HepG2 (cell line): ENCODE data around the gene C16orf90. TPM values are rescaled to one million over a fixed set of nuclear protein-coding genes. Genes with fewer than 3 reads are reported as not detected.

Source experiments
- ATAC-seq: fragments of 200-7000 bp; cut with Tn5 transposase; 3 replicates; pipeline ENCODE4 v1.9.1; 2020; ENCODE audit warnings: mild to moderate bottlenecking, moderate library complexity
- BruUV-seq: library from RNA; stranded (reverse); fragments of 400-500 nt; replicated peaks from 2 replicates; lab custom pipeline; 2021; lab: Mats Ljungman, UMichigan
- CTCF ChIA-PET: fragments of 300-600 bp; formaldehyde crosslinking; extraction: SDS; loops from one replicate; lab custom pipeline; 2021; ENCODE audit warnings: low total read pairs, inconsistent platforms, low intra/inter-chr PET ratio; lab: Yijun Ruan, JAX
- POLR2A ChIA-PET: fragments of 350-600 bp; sonication (Branson Sonifier 250); formaldehyde crosslinking; loops from one replicate; lab custom pipeline; 2020; ENCODE audit warnings: antibody characterized with exemption, inconsistent platforms; lab: Yijun Ruan, JAX
- DNase-seq: peaks from one replicate; pipeline ENCODE4 v3.0.0-alpha.2; 2015; ENCODE audit warnings: low spot score
- FAIRE-seq: peaks from 3 replicates; lab custom pipeline; 2011; peaks lifted over from hg19 to GRCh38; lab: Jason Lieb, UNC
- H2AFZ ChIP-seq: one replicate; pipeline ENCODE4 v1.6.1; 2011; ENCODE audit warnings: low read length, inconsistent platforms
- H3K27ac ChIP-seq: fragments of 300-600 bp; 3 replicates; pipeline ENCODE4 v1.8.0; 2011; ENCODE audit warnings: mixed run types, mild to moderate bottlenecking, mixed read lengths, low read length, inconsistent platforms; ENCODE audit not compliant: insufficient read depth; ENCODE audit errors: extremely low read length
- H3K27me3 ChIP-seq, 2 experiments: fragments of 200-600 bp in 1 of 2; 2 replicates in 1 of 2; 3 replicates in 1 of 2; pipeline versions ENCODE4 v1.6.0 to v1.8.0; 2011; ENCODE audit warnings: low read length in 2 of 2, mild to moderate bottlenecking in 2 of 2, moderate library complexity in 2 of 2, inconsistent platforms in 1 of 2; ENCODE audit not compliant: insufficient read depth in 2 of 2, control insufficient read depth in 1 of 2
- H3K36me3 ChIP-seq, 2 experiments: fragments of 200-600 bp in 1 of 2; replicated peaks in 1 of 2; 2 replicates in 1 of 2; 3 replicates in 1 of 2; pipeline versions ENCODE4 v1.5.1 to v1.8.0; 2011; ENCODE audit warnings: low read length in 2 of 2, inconsistent platforms in 1 of 2; ENCODE audit not compliant: insufficient read depth in 2 of 2, control insufficient read depth in 1 of 2
- H3K4me1 ChIP-seq: 2 replicates; pipeline ENCODE4 v1.5.1; 2012; ENCODE audit warnings: low read length, inconsistent platforms; ENCODE audit not compliant: insufficient read depth
- H3K4me2 ChIP-seq: 2 replicates; pipeline ENCODE4 v1.6.0; 2011; ENCODE audit warnings: low read depth, low read length, inconsistent platforms
- H3K4me3 ChIP-seq, 3 experiments: fragments of 200-600 bp in 1 of 3; sonication (generic), shearing (Covaris generic) in 1 of 3; replicated peaks in 1 of 3; 2 replicates each; pipeline ENCODE4 v1.5.1; 2011 to 2016; ENCODE audit warnings: low read length in 3 of 3, inconsistent platforms in 2 of 3, low read depth in 2 of 3, mild to moderate bottlenecking in 2 of 3, control low read depth in 1 of 3, mixed read lengths in 1 of 3; ENCODE audit not compliant: insufficient read depth in 1 of 3
- H3K79me2 ChIP-seq: one replicate; pipeline ENCODE4 v1.6.1; 2011; ENCODE audit warnings: low read length, inconsistent platforms; ENCODE audit not compliant: insufficient read depth
- H3K9ac ChIP-seq: 2 replicates; pipeline ENCODE4 v1.6.0; 2011; ENCODE audit warnings: mild to moderate bottlenecking, low read depth, low read length, inconsistent platforms; ENCODE audit not compliant: insufficient read depth
- H3K9me3 ChIP-seq: 2 replicates; pipeline ENCODE4 v1.5.1; 2012; ENCODE audit warnings: mild to moderate bottlenecking, low read length
- H4K20me1 ChIP-seq: 2 replicates; pipeline ENCODE4 v1.6.0; 2011; ENCODE audit warnings: inconsistent platforms, mild to moderate bottlenecking, low read length, moderate library complexity; ENCODE audit not compliant: insufficient read depth
- FOXK2 ChIP-seq: fragments of 450-650 bp; IDR thresholded peaks from 2 replicates; pipeline ENCODE4 v1.6.1; 2016
- USF2 ChIP-seq, 2 experiments: sonication (generic) in 1 of 2; formaldehyde crosslinking in 1 of 2; IDR thresholded peaks; 2 replicates each; pipeline versions ENCODE4 v1.5.1 to v1.6.1; 2011 to 2020; ENCODE audit warnings: borderline replicate concordance in 1 of 2, low read depth in 1 of 2, low read length in 1 of 2, mild to moderate bottlenecking in 1 of 2, missing genetic modification reagents in 1 of 2, moderate library complexity in 1 of 2
- ZNF280D ChIP-seq: sonication (generic); formaldehyde crosslinking; IDR thresholded peaks from 2 replicates; pipeline ENCODE4 v1.5.1; 2020; ENCODE audit warnings: mild to moderate bottlenecking, missing genetic modification reagents
- ZNF83 ChIP-seq: sonication (generic); formaldehyde crosslinking; IDR thresholded peaks from 2 replicates; pipeline ENCODE4 v1.4.0; 2020; ENCODE audit warnings: missing genetic modification reagents, mild to moderate bottlenecking, borderline replicate concordance
- ZSCAN5A ChIP-seq: sonication (generic); formaldehyde crosslinking; IDR thresholded peaks from 2 replicates; pipeline ENCODE4 v1.8.0; 2022; ENCODE audit warnings: mild to moderate bottlenecking, missing genetic modification reagents, borderline replicate concordance
- WGBS: methylation state at CpG from one replicate; pipeline ENCODE4 v1.1.6; 2017; ENCODE audit warnings: low lambda C conversion rate; 5-methylcytosine and 5-hydroxymethylcytosine counted together
- in situ Hi-C: cut with HindIII; loops from 2 replicates; pipeline ENCODE4 v1.10.0; 2017; ENCODE audit warnings: low pct_unique_long_range_greater_than_20kb; ENCODE audit not compliant: extremely low pct_ligation_motif_present
- intact Hi-C: fragments of 100-400 bp; cut with micrococcal nuclease; formaldehyde crosslinking; loops from one replicate; pipeline ENCODE4 v1.10.0; 2022; ENCODE audit not compliant: unreplicated experiment
- polyA plus RNA-seq, 8 experiments: library from polyadenylated mRNA; depleted of rRNA in 3 of 8; stranded (reverse) in 7 of 8; unstranded in 1 of 8; fragments of >200 nt; fragmentation: Illumina TruSeq in 4 of 8; extraction: Trizol in 4 of 8; gene quantifications; 2 replicates each; pipeline versions ENCODE4 v1.2.1 to v1.2.3, GENCODE V29; 2011 to 2016; ENCODE audit warnings: low read depth in 4 of 8, missing spikeins in 1 of 8, mixed read lengths in 1 of 8; ENCODE audit not compliant: insufficient read depth in 1 of 8
- total RNA-seq, 5 experiments: library from RNA; depleted of rRNA; stranded (reverse); fragments of >200 nt; fragmentation: Illumina TruSeq; extraction: Trizol; gene quantifications; 2 replicates each; pipeline ENCODE4 v1.2.3, GENCODE V29; 2016; ENCODE audit warnings: low read depth in 1 of 5

Gene C16orf90
- total and polyA plus RNA-seq, 2 of the 13 experiments (the other 11 are each of a cell fraction or from before 2014, with no cell fraction given) = not detected

GRCh38 chr16:3470723-3471122 lies 24.6 kb downstream of the C16orf90 start:
- H3K27me3 ChIP-seq = no peaks in the 10 kb centered on the region
- H3K9ac ChIP-seq = no peak overlapping the region
- ChIA-PET CTCF (no interaction called here), POLR2A (no interaction called here)
- no TSS peak for BruUV-seq
- H3K4me2 ChIP-seq = no peak overlapping the region
- H3K79me2 ChIP-seq = peaks cover 94% of the 10 kb centered on the region
- H2AFZ ChIP-seq = no peak overlapping the region
- WGBS = 95% methylated on average over 9 of the region's 9 CpGs
- intact Hi-C loops (no loop called here), in situ Hi-C loops (no loop called here)
- H3K9me3 ChIP-seq = no peaks in the 10 kb centered on the region
- peaks cover 81% of the 10 kb centered on the region for H4K20me1 ChIP-seq
- no peak overlapping the region for H3K27ac ChIP-seq
- DNase-seq (no peak), FAIRE-seq (no peak), ATAC-seq (no peak)
- H3K4me1 ChIP-seq = peaks cover 22% of the 10 kb centered on the region
- no peak overlapping the region for H3K4me3 ChIP-seq
- no peak for TF ChIP-seq ZSCAN5A (CRISPR knock-in tag)
- no peak for TF ChIP-seq FOXK2
- no peak for TF ChIP-seq ZNF83
- TF ChIP-seq USF2 (IDR thresholded peaks at IDR 0.05; ENCODE audit: low read depth, low read length) = no peak
- TF ChIP-seq USF2 (CRISPR knock-in tag; IDR thresholded peaks at IDR 0.05; ENCODE audit: borderline replicate concordance) = no peak
- TF ChIP-seq ZNF280D = no peak
- peaks cover 12 to 39% of the 10 kb centered on the region in 2 experiments for H3K36me3 ChIP-seq
